GM12891 (cell line): ENCODE measurements around the gene NRP1.

ENCODE experiments used
- POLR2A ChIP-seq: IDR thresholded peaks from 2 replicates; pipeline ENCODE4 v1.6.1; 2011; ENCODE audit warnings: low read depth, low read length, control low read depth
- POLR2AphosphoS5 ChIP-seq: IDR thresholded peaks from 2 replicates; pipeline ENCODE4 v1.6.1; 2011; ENCODE audit warnings: low read depth, low read length, control low read depth

GRCh38 chr10:33371234-33371633 lies 36.8 kb upstream of the NRP1 start:
- TF ChIP-seq POLR2A (no peak), POLR2AphosphoS5 (no peak)
